CD4-positive, alpha-beta T cell treated with Interleukin-12 subunit alpha and Interleukin-12 subunit beta, for 1 hour (primary cell): ENCODE results near the gene CAST.
"Not testable (repeated sequence)": the region's sequence is repeated elsewhere in the genome, so short reads cannot be mapped to it uniquely, and the experiment has no call there.

Experiments
- DNase-seq: peaks from one replicate; pipeline ENCODE4 v3.0.0-alpha.2; 2020

CAST gene, protein sequence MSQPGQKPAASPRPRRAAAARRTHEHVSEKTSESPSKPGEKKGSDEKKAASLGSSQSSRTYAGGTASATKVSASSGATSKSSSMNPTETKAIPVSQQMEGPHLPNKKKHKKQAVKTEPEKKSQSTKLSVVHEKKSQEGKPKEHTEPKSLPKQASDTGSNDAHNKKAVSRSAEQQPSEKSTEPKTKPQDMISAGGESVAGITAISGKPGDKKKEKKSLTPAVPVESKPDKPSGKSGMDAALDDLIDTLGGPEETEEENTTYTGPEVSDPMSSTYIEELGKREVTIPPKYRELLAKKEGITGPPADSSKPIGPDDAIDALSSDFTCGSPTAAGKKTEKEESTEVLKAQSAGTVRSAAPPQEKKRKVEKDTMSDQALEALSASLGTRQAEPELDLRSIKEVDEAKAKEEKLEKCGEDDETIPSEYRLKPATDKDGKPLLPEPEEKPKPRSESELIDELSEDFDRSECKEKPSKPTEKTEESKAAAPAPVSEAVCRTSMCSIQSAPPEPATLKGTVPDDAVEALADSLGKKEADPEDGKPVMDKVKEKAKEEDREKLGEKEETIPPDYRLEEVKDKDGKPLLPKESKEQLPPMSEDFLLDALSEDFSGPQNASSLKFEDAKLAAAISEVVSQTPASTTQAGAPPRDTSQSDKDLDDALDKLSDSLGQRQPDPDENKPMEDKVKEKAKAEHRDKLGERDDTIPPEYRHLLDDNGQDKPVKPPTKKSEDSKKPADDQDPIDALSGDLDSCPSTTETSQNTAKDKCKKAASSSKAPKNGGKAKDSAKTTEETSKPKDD

DNA sequence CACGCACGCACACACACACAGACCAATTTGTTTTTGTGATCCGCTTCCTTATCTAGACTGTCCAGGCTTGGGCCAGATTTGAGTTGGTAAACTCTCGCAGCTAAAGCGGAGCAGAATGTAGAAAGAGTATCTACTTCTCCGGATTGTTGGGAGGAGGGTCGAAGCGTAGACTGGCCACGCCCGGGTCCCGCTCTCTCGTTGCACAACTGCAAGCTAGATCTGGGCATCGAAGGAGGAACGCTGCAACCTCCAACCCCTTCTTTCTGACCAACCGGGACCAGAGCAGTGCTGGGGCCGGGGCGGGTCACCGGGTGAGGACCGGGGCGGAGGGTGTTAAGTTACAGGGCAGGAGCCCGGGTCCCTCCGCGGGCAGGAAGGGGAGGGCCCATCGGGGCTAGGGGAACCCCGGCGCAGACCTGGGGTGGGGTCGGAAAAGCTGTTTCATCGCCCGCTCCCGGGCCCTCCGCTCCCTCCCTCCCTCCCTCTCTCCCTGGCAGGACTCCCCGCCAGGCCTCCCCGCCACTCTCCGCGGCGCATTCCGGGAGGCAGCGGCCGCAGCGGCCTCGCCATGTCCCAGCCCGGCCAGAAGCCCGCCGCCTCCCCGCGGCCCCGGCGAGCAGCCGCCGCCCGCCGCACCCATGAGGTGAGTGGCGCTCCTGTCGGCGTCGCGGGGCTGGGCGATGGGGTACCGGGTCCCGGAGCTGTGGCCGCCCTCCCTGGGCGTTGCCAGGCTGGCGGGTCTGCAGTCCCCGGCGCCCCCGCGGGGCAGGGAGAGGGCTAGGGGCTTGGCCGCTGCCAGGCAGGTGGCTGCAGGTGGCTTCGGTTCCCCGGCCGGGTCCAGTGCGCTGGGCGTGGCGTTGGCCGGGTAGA, at the start of gene CAST:
Gene CAST, plus strand, starts transcription at position 522 of the 870 bp plus-strand sequence. Its CDS starts 47 bp downstream, at position 569.
- DNase-seq, result peak; percentile 84

DNA sequence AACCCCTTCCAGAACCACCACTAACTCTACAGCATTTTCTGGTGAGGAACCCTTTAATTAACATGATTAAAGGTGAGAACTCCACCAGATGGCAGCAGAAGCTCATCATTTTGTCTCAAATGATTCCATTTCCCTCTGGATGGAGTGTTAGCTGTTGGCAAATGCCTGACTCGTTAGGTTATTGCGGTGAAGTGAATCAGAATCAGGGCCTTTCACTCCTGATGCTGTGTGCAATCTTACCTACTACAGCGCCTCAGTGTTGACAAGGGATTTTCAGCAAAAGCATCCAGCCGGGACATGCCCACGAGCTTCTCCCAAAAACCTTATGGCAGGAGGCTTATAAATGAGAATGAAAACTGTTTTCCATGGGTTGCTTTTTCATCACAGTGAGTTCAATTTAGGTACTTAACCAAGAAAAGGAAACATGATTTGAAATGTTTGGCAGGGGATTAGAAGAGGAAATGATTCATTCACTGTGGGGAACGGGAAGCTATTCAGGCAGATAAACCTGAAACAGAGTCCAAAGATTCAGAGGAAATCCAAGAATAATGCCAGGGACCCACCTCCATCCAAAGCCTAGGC, 48.0 kb upstream of the CAST start:
- DNase-seq, result peak; percentile 66

DNA sequence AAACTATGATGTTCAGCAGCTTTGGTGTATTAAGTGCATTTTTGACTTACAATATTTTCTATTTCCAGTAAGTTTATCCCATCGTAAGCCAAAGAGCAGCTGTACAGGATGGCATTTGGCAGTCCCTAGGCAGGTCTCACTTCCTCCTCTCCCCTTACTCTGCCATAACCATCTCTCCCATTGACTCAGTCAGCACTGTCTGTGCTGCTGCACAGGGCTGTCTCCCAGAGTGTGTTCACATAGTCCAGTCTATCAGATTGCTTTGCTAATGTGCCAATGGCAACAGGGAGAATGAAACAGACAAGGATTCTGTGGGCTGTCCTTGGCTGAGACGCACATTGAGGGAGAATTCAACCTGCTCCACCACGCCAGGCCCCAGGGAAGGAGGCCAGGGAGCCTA, 47.0 kb upstream of the CAST start:
- no peak for DNase-seq

DNA sequence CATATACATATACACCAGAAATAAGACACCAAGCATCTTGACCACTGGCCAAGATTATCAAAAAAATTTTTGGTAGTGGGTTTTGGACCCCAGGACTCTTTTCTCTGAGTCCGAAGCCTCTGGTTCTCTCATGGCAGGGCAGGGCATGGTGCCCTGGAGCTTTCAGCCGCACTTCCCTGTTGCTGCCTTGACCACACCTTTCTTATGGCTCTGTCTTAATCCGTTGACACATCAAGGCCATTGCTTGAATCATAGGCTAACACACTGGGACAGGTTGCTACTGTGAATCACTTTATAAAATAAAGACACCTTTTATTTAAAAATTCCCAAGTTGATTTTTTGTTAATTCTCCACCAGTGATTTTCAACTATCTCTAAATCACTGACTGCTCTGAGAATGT, 45.4 kb upstream of the CAST start:
- no peak for DNase-seq

DNA sequence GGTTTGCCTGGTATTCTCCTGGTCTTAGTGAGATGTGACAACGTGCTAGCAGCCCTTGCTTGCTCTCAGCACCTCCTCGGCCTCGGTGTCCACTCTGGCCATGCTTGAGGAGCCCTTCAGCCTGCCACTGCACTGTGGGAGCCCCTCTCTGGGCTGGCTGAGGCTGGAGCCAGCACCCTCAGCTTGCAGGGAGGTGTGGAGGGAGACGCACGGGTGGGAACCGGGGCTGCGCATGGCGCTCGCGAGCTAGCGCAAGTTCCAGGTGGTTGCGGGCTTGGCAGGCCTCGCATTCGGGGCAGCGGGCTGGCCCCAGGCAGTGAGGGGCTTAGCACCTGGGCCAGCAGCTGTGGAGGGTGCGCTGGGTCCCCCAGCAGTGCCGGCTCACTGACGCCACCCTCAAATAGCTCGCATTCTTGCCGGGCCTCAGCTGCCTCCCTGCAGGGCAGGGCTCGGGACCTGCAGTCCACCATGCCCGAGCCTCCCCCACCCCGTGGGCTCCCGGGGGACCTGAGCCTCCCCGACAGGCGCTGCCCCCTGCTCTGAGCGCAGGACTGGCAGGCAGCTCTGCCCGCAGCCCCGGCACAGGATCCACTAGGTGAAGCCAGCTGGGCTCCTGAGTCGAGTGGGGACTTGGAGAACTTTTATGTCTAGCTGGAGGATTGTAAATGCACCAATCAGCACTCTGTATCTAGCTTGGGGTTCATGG, 43.7 kb upstream of the CAST start:
- DNase-seq, result not testable (repeated sequence)

DNA sequence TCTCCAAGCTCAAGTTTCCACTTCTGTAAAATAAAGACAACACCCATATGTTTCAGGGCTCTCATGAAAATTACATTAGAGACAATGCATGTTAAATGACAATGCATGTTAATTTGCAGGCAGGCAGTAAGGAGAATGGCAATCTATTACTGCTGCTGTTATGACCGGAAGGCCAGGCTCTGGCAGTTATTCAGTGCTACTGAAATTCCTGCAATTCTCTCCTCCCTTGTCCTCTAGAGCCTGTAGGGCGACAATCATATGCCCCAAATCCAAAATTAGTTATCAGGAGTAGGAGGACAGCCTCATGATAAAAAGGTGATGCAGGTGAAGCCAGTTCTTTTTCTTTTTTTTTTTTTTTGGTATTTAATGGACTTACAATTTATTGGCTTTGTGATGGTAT, 42.2 kb upstream of the CAST start:
- DNase-seq, result no peak

DNA sequence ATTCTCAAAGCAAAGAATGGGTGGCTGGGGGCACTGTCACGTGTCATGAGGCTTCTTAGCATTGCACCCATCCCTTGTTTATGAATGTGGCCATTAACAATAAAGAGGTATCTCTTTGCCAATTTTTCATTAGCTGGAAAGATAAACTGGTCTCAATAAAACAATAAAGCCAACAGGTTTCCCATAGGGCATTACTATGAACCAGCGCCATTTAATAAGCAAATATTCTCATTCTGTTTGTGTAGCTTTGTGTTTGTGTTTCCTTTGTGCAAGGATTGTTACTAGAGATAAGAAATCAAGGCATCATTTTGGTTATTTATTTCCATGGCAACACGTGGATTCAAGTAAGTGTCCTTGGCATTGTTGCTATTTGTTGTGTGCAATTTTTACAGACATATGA, 37.6 kb upstream of the CAST start:
- DNase-seq, result no peak

DNA sequence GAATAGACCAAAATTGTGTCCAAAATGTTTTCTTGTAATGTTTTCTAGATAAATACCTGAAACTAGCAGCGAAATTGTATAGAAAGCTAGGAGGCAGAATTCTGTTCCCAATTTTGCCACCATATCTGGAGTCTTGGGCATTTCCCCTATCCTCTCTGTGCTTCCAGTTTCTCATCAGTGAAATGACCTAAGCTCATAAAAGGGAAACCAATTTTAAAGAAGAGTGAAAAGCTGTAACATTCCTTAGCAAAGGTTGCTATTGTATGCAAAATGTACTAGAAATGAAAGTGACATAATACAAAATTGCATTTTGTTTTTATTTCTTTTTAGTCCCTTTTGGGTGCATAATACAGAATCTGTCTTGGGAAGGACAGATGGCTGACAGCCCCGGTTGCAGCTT, 36.8 kb upstream of the CAST start:
- no peak for DNase-seq

DNA sequence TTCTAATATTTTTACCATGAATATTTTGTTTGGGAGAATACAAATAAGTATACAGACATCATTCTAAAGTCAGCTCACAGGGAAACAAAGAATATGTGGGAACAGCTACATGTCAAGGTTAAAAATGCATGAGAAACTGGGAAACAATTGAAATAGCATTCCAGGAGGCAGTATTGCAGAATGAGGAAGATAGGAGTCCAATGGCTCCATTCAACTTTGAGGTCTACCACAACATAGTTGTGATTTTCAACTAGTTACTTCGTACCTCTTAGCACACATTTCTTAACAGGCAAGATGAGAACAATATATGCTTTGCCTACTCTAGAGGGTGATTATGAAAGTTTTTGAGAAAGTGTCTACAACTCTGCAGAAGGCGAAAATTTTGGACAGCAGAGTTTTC, 35.2 kb upstream of the CAST start:
- DNase-seq, result no peak

DNA sequence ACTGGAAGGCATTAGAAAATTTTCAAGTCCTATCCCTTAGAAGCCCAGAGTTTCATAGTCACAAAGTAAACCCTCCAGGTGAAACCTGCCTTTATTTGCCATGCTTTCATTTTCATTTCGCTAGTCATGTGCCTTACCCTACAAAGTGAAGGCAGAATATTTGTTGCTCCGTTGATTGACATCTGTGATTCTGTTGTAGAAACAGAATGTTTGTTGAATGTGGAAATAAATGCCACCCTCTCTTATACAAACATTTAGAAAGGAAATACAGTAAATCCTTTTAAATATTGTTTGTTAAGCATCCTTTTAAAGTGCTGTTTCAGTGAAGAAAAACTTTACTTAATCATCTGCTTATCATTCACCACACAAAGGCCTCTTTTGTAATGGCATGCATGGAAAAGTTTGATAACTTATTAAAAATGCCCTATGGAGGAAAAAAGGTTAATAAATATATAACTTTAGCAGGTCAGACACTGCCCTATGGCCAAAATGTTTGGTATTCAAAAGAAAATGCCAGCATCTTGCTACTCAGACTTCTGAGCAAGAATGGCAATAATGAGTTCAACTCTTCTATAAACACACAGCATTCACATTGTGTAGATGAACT, 34.3 kb upstream of the CAST start:
- peak; percentile 26 for DNase-seq

DNA sequence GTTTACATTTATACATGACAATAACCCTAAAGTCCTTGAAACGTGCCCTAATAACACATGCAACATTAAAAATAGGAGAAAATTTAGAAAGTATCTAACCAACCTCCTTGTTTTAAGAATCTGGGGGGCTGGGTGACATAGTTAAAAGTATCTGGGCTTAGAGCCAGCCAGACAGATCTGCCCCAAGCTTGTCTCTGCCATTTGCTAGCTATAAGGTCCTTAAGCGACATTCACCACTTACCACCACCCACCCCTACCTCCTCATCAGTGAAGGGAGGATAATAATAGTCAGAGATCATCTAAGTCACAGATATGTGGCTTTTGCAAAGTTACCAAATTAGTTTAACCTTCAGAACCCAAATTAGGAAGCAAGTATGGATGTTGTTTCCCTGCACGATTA, 33.8 kb upstream of the CAST start:
- DNase-seq, result no peak

DNA sequence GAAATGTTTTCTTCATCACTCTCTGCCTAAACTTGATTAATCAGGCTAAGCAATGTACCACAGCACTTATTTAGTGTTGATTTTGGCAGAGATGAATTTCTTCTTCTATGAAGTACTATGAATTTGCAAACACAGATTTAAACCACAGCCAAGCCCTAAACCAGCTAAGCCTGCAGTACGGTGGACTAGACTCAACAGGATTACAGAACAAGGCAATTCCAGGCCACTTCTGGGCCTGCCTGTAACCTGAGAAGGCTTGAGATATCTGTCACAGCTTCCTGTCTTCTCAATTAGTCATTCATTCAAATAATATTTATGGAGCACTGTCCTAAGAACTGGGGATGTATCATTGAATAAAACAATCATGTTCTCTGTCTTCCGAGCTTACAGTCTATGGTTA, 32.4 kb upstream of the CAST start:
- no peak for DNase-seq

DNA sequence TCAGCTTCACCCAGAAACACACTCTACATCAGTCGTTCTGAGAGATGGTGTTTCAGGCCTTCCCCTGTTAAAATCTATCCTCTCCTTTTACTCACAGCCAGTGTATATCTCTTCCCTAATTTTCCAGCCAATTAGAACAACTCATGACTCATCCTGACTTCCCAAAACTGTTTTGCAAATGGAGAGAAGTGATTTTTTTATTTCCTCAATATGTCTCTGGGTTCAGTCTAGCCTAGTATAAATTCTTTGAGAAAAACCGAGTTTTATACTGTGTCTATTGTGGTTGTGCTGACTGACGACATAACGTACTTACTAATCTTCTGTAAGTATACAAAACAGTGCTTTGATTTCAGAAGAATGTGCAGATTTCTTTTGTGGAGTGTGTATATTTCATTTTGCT, 28.4 kb upstream of the CAST start:
- DNase-seq, result no peak

DNA sequence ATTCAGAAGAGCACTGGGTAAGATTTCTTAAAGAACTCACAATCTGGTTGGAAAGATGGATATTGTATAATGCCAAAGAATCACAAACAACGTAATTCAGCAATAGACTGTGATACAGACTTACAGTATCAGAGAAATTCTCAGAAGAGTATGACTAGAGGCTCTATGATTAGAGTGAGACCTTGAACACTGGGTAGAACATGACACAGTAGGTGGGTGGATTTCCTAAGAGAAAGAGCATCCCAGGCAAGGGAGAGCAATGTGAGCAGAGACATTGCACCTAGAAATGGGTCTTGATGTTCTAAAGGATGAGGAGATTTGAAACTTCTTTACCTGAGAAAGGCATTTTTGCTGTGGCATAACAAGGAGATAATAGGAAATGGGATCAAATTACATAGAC, 27.3 kb upstream of the CAST start:
- no peak for DNase-seq

DNA sequence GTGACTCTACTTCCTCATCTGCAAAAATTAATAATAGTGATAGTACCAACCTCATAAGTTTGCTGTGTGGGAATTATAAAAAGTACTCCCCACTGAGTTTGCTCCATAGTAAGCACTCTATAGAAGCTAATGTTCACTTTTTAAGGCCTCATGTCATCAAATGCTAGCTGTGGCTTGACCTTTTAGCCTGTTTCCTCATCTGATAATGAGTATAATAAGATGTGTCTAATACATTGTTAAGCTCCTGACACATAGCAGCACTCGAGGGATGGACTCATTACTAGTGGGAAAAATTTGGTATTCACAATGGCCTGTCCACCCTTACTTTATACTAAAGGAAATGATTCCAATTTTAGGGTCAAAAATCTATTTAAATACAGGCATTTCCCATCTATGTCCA, 26.1 kb upstream of the CAST start:
- no peak for DNase-seq

DNA sequence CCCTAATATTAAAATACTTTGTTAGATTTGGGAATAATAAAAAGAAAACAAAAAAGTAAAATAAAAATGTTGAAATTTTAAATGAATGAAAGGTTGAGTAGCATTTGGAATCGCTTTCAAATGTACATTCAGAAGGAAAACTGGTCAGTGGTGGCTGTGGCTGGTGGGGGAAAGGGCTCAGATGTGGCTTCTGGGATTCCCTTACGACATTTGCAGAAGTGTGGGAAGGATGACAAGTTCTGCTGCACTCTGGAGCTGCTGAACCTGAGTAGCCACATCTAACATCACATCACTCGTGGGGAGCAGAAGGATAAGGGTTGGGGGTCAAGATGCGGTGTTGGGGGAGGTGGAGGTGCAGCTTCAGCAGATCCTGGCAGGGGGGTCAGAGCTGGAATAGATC, 25.6 kb upstream of the CAST start:
- DNase-seq, result no peak

DNA sequence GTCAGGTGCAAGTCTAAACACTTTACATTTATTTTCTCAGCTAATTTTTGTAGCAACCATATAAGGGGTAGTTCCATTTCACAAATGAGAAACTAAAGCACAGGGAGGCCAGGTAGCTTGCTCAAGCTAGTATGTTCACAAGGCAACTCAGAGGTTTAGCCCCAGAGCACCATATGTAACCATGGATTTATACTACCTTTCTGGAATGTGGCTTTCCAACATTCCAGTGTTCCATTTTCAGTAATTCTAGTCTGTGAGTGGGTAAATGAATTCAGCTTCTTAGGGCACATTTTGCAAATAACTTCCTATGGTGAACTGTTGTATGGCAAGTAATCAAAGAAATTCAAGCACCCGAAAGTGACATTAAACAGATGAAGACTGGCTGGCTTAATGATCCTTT, 25.0 kb upstream of the CAST start:
- no peak for DNase-seq

DNA sequence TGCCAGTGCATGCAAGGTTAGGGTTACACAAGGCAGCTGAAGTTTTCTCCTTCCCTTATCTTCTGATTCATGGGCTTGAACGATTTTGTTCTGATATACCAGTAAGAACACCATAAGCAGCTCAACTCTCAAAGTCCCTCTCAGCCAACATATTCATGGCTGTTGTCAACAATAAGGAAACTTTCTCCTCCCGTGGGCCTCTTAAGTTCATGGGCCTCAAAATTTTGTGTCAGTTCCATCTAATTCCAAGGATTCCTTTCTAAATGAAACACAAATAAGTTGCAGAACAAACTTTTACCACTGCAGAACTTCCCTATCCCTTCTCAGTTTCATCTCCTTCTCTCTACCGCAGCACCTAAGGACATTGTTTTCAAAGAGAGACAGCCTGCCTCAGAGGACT, 23.6 kb upstream of the CAST start:
- DNase-seq, result no peak

DNA sequence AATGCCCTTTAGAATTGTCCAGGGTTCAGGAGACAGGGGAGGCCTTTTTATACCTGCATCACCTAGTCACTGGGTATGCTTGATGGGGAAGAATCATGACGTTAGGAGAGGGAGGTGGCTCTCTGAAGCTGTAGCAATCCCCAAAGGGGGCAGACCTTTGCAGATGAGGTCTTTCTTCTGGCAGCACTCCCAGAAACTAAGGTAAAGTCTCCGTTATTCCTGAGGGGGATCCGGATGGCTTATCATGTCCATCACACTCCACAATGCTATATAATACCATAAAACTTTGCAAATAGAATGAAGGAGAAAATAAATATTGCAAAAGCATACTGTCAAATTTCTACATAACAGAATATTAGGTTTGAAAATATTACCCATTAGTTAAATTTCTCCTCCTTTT, 21.5 kb upstream of the CAST start:
- no peak for DNase-seq

DNA sequence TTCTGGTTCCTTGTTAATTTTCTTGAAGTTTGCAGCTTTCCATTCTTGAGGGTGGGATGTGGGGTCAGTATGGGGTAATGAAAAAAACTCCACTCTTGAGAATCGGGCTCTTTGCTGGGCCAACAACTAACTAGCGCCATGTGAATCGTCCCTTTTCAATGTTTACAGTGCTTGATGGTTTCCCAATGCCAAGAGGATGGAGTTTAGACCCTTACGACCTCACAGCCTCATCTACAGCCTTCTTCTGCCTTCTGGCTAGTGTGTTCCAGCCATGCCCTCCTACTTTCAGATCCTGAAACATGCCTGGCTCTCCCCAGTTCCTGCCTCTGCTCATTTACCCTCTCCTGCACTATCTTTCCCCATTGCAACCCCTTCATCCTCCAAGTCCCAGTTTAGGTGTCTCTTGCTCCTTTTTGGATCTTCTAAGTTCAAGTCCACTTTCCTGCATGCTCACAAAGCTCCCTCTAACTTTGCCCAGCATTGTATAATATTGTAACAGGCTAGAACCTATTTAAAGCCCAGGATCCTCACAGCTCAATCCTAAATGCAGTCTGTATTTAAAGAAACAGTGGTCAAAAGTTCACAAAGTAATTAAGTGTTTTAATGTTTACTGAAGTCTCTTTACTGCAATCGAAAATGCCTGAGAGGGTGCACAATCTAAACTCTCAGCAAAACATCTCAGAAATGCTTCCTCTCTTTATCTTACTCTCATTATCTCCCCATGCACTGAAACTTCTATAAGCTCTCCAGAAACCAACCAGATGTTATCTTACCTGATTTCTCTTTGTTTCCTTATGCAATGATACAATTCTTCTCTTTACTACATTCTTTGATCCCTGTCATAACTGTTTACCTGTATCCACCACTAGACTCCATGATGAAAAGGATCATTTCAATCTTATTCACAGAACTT, 20.6 kb upstream of the CAST start:
- no peak for DNase-seq

DNA sequence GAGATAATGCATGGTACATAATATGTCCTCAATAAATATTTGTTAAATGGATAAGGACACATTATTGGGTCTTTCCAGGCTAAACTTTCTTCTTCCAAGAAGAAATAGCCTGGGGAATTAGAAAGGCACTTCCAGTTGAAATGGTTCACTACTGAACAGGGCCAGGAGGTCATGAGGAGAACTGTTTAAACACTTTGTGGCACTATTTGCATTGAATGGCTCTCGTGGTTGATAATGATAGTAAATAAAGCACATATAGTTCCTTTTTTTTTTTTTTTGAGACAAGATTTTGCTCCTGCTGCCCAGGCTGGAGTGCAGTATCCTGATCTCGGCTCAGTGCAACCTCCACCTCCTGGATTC, 19.9 kb upstream of the CAST start:
- DNase-seq, result no peak
